HG03521 (cell line): Measurements from ENCODE around the gene SPATA17.

ENCODE experiments used
- ATAC-seq: cut with Tn5 transposase; IDR thresholded peaks from one replicate; pipeline ENCODE4 v1.9.1; 2021; ENCODE audit warnings: mild to moderate bottlenecking, moderate library complexity; ENCODE audit not compliant: unreplicated experiment

Gene SPATA17

GRCh38 chr1:217846733-217847132 lies 215.6 kb downstream of the SPATA17 start:
- ATAC-seq, result no peak

DNA sequence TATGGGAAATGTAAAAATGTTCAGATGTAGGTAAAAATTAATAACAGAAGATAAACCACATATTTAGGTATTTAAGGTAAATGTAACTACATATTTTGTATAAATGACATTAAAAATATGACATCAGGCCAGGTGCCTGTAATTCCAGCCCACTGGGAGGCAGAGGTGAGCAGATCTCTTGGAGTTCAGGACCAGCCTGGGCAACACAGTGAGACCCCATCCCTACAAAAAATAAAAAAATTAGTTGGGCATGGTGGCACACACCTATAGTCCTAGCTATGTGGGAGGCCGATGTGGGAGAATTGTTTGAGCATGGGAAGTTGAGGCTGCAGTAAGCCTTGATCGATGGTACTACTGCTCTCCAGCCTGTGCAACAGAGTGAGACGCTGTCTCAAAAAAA lies 216.5 kb downstream of the SPATA17 start:
- no peak for ATAC-seq

DNA sequence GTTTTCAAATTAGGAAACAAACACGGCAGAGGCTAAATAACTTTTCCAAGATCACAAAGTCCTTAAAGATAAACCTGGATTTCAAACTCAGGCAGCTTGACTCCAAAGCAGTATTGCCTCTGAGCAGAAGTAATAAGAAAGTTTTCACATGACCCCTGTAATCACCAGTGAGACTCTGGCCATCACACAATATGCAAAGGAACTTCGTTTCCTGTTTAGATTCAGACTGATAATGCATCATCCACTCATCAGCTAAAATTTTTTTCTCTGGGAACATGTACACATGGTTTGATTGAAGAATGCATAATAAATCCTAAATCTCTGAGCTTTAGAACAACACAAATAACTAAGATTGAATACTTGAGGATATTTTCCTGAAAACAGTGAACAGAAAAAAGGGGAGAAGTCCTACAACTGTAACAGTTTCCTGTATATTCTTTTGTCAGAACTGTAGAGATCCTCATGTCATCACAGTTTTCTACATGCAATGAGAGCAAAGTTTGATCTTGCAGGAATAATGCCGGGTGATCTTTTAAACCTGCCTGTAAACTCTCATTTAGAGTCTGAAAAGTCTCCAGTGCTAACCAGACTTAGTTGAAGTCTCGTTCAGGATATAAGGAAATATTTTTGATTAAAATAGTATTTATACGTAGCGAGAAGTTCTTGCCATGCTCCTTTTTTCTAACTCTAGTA lies 225.3 kb downstream of the SPATA17 start:
- no peak for ATAC-seq

- ATAC-seq, result no peak
Measured at GRCh38 chr1:217857061-217857460, 225.9 kb downstream of the SPATA17 start.

GRCh38 chr1:217861658-217862057 lies 230.5 kb downstream of the SPATA17 start:
- ATAC-seq, result no peak

GRCh38 chr1:217867446-217867995 lies 236.4 kb downstream of the SPATA17 start:
- ATAC-seq, result no peak

GRCh38 chr1:217871955-217872354 lies 240.8 kb downstream of the SPATA17 start:
- ATAC-seq, result no peak

- ATAC-seq, result no peak
Measured at GRCh38 chr1:217875229-217875628, 244.1 kb downstream of the SPATA17 start.

DNA sequence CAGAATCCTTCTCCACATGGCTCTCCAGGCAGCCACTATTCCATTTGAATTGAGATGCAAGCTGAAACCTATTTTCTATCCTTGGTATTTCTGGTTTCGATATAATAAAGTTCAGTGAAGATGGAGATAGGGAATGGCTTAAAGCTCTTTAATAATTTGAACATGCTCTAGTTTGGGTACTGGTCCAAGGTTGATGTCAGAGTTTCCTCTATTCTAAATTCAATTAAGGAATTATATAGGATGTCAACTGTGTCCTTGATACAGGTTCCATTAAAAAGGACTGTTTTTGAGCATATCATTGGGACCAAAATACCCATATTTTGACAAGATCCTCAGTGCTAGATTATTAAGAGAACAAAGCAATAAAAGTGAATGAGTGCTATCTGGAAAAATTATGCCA lies 245.3 kb downstream of the SPATA17 start:
- ATAC-seq, result no peak

GRCh38 chr1:217876896-217877295 lies 245.8 kb downstream of the SPATA17 start:
- no peak for ATAC-seq

DNA sequence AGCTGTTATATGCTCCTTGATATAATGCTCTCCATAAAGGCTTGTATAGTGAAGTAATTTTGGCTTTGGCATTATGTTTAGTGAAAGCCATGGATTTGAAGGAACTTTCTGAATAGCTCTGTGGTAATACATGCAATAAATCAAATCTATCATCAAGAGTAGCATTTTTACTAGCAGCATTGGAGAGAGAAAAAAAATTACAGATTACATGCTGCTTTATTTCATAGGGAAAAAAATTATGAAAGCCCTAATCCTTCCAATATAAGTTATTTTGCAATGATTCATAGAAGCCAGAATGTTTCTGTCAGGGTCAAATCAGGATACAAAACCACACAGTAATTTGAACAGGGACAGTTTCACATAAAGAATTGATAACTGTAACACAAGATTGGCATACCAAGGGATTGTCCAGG lies 250.0 kb downstream of the SPATA17 start:
- no peak for ATAC-seq

DNA sequence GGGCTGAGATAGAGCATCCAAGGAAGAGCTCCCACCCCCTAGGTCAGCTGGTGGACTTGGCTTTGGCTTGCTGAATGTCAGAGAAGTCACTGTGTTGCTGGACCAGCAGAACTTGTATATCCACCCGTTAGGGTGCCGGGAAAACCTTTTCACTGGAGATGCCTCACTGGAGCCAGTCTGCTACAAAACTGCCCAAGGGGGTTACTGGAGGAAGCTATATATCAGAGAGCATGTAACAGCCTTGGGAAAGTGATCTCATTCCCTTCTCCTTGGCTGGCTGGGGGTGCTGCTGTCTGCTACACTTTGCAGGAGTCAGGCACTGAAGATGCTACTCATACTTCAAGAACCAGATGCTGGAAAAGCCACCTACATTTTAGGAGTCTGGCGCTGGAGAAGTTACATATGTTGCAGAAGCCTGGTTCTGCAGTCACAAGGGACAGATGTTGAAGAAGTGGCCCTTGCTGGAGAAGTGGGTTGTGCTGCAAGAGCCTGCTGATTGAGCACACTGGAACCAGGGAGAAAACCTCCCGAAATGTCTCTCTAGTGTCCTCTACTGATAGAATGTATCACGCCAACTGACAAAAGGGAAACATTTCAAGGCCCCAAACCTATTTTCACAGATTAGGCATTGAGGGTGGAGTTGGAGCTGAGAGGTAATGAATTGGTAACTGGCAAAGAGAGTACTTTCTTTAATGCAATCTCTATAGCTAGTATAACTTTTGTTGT lies 250.6 kb downstream of the SPATA17 start:
- ATAC-seq, result no peak

GRCh38 chr1:217885181-217885580 lies 254.0 kb downstream of the SPATA17 start:
- ATAC-seq, result no peak

GRCh38 chr1:217888328-217888727 lies 257.2 kb downstream of the SPATA17 start:
- ATAC-seq, result no peak

GRCh38 chr1:217889401-217889800 lies 258.3 kb downstream of the SPATA17 start:
- ATAC-seq, result no peak

DNA sequence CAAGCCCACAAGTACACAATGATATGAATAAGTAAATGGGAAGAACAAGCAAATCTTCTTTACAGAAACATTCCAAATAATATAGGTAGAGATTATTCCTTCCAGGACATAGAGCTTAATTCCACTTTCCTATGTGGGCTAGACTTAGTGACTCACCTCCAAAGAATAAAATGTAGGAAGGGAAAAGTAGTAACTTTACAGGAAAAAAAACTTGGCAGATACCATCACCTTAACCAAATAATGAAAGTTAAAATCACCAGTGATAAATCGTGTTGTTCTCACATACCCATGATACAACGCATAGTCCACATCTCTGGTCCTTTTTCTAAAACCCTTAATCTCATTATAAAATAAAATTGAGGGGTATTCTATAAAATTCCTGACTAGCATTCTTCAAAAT lies 260.8 kb downstream of the SPATA17 start:
- ATAC-seq, result no peak

GRCh38 chr1:217892750-217893149 lies 261.6 kb downstream of the SPATA17 start:
- ATAC-seq, result no peak

GRCh38 chr1:217895841-217896240 lies 264.7 kb downstream of the SPATA17 start:
- ATAC-seq, result no peak

GRCh38 chr1:217896490-217896889 lies 265.3 kb downstream of the SPATA17 start:
- ATAC-seq, result no peak

GRCh38 chr1:217897100-217897499 lies 266.0 kb downstream of the SPATA17 start:
- no peak for ATAC-seq

DNA sequence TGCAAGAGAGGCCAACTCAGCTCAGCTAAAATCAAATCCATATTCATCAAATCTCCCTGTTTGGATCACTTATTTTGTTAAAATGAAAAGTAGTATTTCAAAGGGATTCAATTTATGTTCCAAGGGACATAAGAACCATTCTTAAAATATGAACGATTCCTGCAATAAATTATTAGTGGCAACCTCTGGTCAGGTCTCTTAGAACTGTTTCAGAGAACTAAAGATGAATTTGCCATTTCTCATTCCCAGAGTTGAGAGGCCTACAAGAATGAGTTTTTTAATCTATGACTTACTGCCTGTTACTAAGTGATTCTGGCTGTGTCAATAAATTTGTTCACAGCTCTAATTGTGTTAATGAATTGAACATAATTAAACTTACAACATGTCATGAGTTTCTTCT lies 268.5 kb downstream of the SPATA17 start:
- no peak for ATAC-seq

DNA sequence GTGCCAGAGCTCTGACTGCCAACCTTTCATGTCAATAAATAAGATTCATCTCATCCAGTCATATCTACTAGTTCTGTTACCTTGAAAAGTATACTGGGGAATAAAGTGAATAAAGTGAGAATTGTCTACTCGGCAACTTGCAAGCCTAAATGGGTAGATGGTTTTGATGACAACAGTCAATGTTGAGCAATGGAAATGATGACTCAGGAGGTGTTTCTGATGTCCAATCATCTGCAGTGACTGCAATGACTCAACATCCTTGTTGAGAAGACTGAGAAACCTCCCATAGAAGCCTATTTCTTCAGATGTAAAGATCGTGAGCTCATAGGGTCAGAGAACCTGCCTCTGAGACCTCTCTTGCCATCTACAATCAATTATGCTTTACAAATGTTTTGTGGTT lies 276.4 kb downstream of the SPATA17 start:
- no peak for ATAC-seq
